ENCODE measurements around the gene CPT1C.

GRCh38 chr19:49662011-49662410, 28.9 kb upstream of the CPT1C start:
- TF ChIP-seq POLR2A (IDR thresholded peaks at IDR 0.05), result no peak
- no peak for TF ChIP-seq CTCF (IDR thresholded peaks at IDR 0.05 in 4 of 5, conservative IDR thresholded peaks at IDR 0.05 in 1 of 5)
